Mesenchymal stem cell (in vitro differentiated cells and primary cell): Measurements from ENCODE around the gene CTCFL.

Source experiments
- DNase-seq: peaks from one replicate; pipeline ENCODE4 v3.0.0-alpha.2; 2013
- H2AFZ ChIP-seq: one replicate; pipeline ENCODE4 v1.6.1; 2013; ENCODE audit warnings: low read depth, mild to moderate bottlenecking, control low read depth, inconsistent platforms, low read length, moderate library complexity
- H2AK5ac ChIP-seq: 2 replicates; pipeline ENCODE4 v1.6.1; 2013; ENCODE audit warnings: low read length, moderate library complexity, mild to moderate bottlenecking, inconsistent platforms; ENCODE audit not compliant: severe bottlenecking
- H2BK120ac ChIP-seq: one replicate; pipeline ENCODE4 v1.6.1; 2013; ENCODE audit warnings: low read depth, mild to moderate bottlenecking, inconsistent platforms, low read length, moderate library complexity
- H2BK12ac ChIP-seq, 2 experiments: one replicate each; pipeline ENCODE4 v1.6.1; 2013; ENCODE audit warnings: inconsistent platforms in 2 of 2, low read length in 2 of 2, mild to moderate bottlenecking in 2 of 2, moderate library complexity in 2 of 2, control low read depth in 1 of 2
- H2BK15ac ChIP-seq: one replicate; pipeline ENCODE4 v1.6.1; 2013; ENCODE audit warnings: mild to moderate bottlenecking, low read depth, inconsistent platforms; ENCODE audit not compliant: poor library complexity, severe bottlenecking
- H2BK5ac ChIP-seq: 2 replicates; pipeline ENCODE4 v1.6.1; 2013; ENCODE audit warnings: low read depth, mild to moderate bottlenecking, low read length, control low read depth, inconsistent platforms; ENCODE audit not compliant: poor library complexity, severe bottlenecking
- H3K14ac ChIP-seq, 2 experiments: one replicate each; pipeline ENCODE4 v1.6.1; 2013; ENCODE audit warnings: inconsistent platforms in 2 of 2, low read length in 2 of 2, control low read depth in 1 of 2, mild to moderate bottlenecking in 1 of 2, moderate library complexity in 1 of 2
- H3K18ac ChIP-seq, 2 experiments: one replicate each; pipeline ENCODE4 v1.6.1; 2013; ENCODE audit warnings: inconsistent platforms in 2 of 2, low read length in 2 of 2, control low read depth in 1 of 2, low read depth in 1 of 2, mild to moderate bottlenecking in 1 of 2
- H3K23ac ChIP-seq, 2 experiments: one replicate each; pipeline ENCODE4 v1.6.1; 2013; ENCODE audit warnings: inconsistent platforms in 2 of 2, low read length in 2 of 2, mild to moderate bottlenecking in 2 of 2, moderate library complexity in 2 of 2, control low read depth in 1 of 2
- H3K27ac ChIP-seq: 2 replicates; pipeline ENCODE4 v1.5.1; 2013; ENCODE audit warnings: mild to moderate bottlenecking, moderate library complexity, low read length, control low read depth, inconsistent platforms; ENCODE audit not compliant: poor library complexity, severe bottlenecking
- H3K27me3 ChIP-seq, 2 experiments: 2 replicates each; pipeline versions ENCODE4 v1.6.1 to v1.7.0; 2013; ENCODE audit warnings: low read length in 2 of 2, mild to moderate bottlenecking in 2 of 2, moderate library complexity in 2 of 2, control low read depth in 1 of 2, inconsistent platforms in 1 of 2; ENCODE audit not compliant: control insufficient read depth in 1 of 2, insufficient read depth in 1 of 2
- H3K36me3 ChIP-seq, 2 experiments: 2 replicates each; pipeline versions ENCODE4 v1.6.1 to v1.7.0; 2013; ENCODE audit warnings: low read length in 2 of 2, control low read depth in 1 of 2, inconsistent platforms in 1 of 2, low read depth in 1 of 2, mild to moderate bottlenecking in 1 of 2; ENCODE audit not compliant: insufficient read depth in 2 of 2, control insufficient read depth in 1 of 2
- H3K4ac ChIP-seq, 2 experiments: one replicate each; pipeline ENCODE4 v1.6.1; 2013; ENCODE audit warnings: inconsistent platforms in 2 of 2, low read length in 2 of 2, mild to moderate bottlenecking in 2 of 2, moderate library complexity in 2 of 2, control low read depth in 1 of 2, low read depth in 1 of 2
- H3K4me1 ChIP-seq: 2 replicates; pipeline ENCODE4 v1.6.1; 2013; ENCODE audit warnings: low read depth, low read length, control low read depth; ENCODE audit not compliant: control insufficient read depth, insufficient read depth
- H3K4me2 ChIP-seq: 2 replicates; pipeline ENCODE4 v1.6.1; 2013; ENCODE audit warnings: low read length, mild to moderate bottlenecking, inconsistent platforms; ENCODE audit not compliant: poor library complexity, severe bottlenecking
- H3K4me3 ChIP-seq, 2 experiments: 2 replicates each; pipeline versions ENCODE4 v1.5.1 to v1.7.0; 2013; ENCODE audit warnings: low read length in 2 of 2, mild to moderate bottlenecking in 2 of 2, control low read depth in 1 of 2, low read depth in 1 of 2; ENCODE audit not compliant: insufficient read depth in 1 of 2
- H3K79me1 ChIP-seq: replicated peaks from 2 replicates; pipeline ENCODE4 v1.6.1; 2013; ENCODE audit warnings: mild to moderate bottlenecking, control low read depth, low read length, inconsistent platforms; ENCODE audit not compliant: poor library complexity, severe bottlenecking
- H3K9ac ChIP-seq: 2 replicates; pipeline ENCODE4 v1.7.0; 2013; ENCODE audit warnings: mild to moderate bottlenecking, low read length, moderate library complexity
- H3K9me3 ChIP-seq: 2 replicates; pipeline ENCODE4 v1.7.0; 2013; ENCODE audit warnings: mild to moderate bottlenecking, low read length; ENCODE audit not compliant: control insufficient read depth
- H4K8ac ChIP-seq: one replicate; pipeline ENCODE4 v1.6.1; 2013; ENCODE audit warnings: inconsistent platforms, mild to moderate bottlenecking, low read length, moderate library complexity
- H4K91ac ChIP-seq: one replicate; pipeline ENCODE4 v1.6.1; 2013; ENCODE audit warnings: mild to moderate bottlenecking, low read length, inconsistent platforms
- WGBS: methylation state at CpG from one replicate; pipeline ENCODE4 v1.1.7; 2013; ENCODE audit warnings: mixed read lengths; 5-methylcytosine and 5-hydroxymethylcytosine counted together

CTCFL gene

GRCh38 chr20:57536120-57536708, 11.3 kb upstream of the CTCFL start:
- no peak overlapping the region for H4K91ac ChIP-seq
- H3K4me3 ChIP-seq, result no peak overlapping the region
- no peak overlapping the region for H2BK5ac ChIP-seq
- H3K27ac ChIP-seq, result no peak overlapping the region
- no peaks in the 10 kb centered on the region for H3K4me1 ChIP-seq
- no peak for DNase-seq
- no peak overlapping the region for H2BK12ac ChIP-seq
- no peaks in the 10 kb centered on the region for H3K79me1 ChIP-seq
- no peak overlapping the region for H2AFZ ChIP-seq
- no peak overlapping the region for H3K4me2 ChIP-seq
- H3K27me3 ChIP-seq, result peaks cover 27 to 73% of the 10 kb centered on the region in 2 experiments
- WGBS, result 25% methylated on average over 3 of the region's 3 CpGs
- no peak overlapping the region for H3K18ac ChIP-seq
- H3K9ac ChIP-seq, result no peak overlapping the region
- H2BK15ac ChIP-seq, result no peak overlapping the region
- H4K8ac ChIP-seq, result no peak overlapping the region
- no peak overlapping the region for H3K14ac ChIP-seq
- H3K36me3 ChIP-seq, result no peaks in the 10 kb centered on the region
- no peak overlapping the region for H3K4ac ChIP-seq
- H3K9me3 ChIP-seq, result peaks cover 13% of the 10 kb centered on the region
- H2BK120ac ChIP-seq, result no peak overlapping the region
- H2AK5ac ChIP-seq, result no peak overlapping the region
- H3K23ac ChIP-seq, result no peak overlapping the region

GRCh38 chr20:57535297-57535696, 10.4 kb upstream of the CTCFL start:
- Histone ChIP-seq H3K4me3 (no peak overlapping the region), H3K14ac (no peak overlapping the region), H4K8ac (no peak overlapping the region), H2AFZ (no peak overlapping the region), H3K4ac (no peak overlapping the region), H4K91ac (no peak overlapping the region), H2AK5ac (no peak overlapping the region), H2BK120ac (no peak overlapping the region), H2BK15ac (no peak overlapping the region), H3K36me3 (no peaks in the 10 kb centered on the region), H3K9ac (no peak overlapping the region), H3K79me1 (no peaks in the 10 kb centered on the region), H3K4me2 (no peak overlapping the region), H3K4me1 (no peaks in the 10 kb centered on the region), H3K23ac (no peak overlapping the region), H2BK5ac (no peak overlapping the region), H3K27ac (no peak overlapping the region), H3K9me3 (peaks cover 13% of the 10 kb centered on the region), H3K18ac (no peak overlapping the region), H3K27me3 (peaks cover 18 to 74% of the 10 kb centered on the region in 2 experiments), H2BK12ac (no peak overlapping the region)
- no peak for DNase-seq
- WGBS, result 80% methylated on average over 5 of the region's 5 CpGs

GRCh38 chr20:57532104-57532503, 7.2 kb upstream of the CTCFL start:
- no CpG with 5 or more reads among the region's 2 CpGs for WGBS
- H3K27me3 ChIP-seq, result peaks cover 29 to 86% of the 10 kb centered on the region in 2 experiments

DNA sequence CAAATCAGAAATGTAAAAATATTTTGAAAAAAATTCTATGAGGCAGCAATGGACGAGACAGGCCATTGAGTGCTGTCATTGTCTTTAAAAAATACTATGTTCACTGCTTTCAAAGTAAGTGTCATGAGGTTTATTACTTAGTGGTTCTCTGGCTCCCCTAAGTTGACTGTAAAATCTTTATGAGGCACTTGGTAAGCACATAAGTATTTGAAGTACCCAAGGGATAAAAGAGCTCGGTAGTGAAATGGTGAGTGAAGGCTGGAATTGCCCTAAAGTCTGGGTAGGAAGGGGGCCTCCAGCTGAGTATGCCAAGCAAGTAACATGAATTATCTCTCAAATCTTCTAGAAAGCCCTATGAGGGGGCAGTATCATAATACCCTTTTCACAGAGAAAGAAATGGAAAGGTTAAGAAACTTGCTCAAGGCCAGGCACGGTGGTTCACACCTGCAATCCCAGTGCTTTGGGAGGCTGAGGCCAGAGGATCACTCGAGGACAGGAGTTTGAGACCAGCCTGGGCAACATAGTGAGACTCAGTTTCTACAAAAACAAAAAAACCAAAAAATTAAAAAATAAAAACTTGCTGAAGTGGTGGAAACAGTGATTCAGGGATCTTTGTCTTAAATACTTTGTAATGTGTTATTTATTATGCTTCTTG, 5.5 kb upstream of the CTCFL start:
- Histone ChIP-seq H3K4me1 (peaks cover 2% of the 10 kb centered on the region), H3K9me3 (peaks cover 2% of the 10 kb centered on the region), H3K18ac (no peak overlapping the region), H4K8ac (no peak overlapping the region), H3K4ac (no peak overlapping the region), H3K4me3 (no peak overlapping the region), H3K36me3 (no peaks in the 10 kb centered on the region), H4K91ac (no peak overlapping the region), H3K14ac (no peak overlapping the region), H3K9ac (no peak overlapping the region), H3K27ac (no peak overlapping the region), H3K4me2 (no peak overlapping the region), H2AFZ (no peak overlapping the region), H3K27me3 (peaks cover 29 to 71% of the 10 kb centered on the region in 2 experiments), H2BK120ac (no peak overlapping the region), H2BK5ac (no peak overlapping the region), H3K79me1 (no peaks in the 10 kb centered on the region), H2AK5ac (no peak overlapping the region), H3K23ac (no peak overlapping the region), H2BK15ac (no peak overlapping the region), H2BK12ac (no peak overlapping the region)
- no peak for DNase-seq
- 67% methylated on average over 4 of the region's 4 CpGs for WGBS

More at GRCh38 chr20:57532104-57532503, 7.2 kb upstream of the CTCFL start:
- no peak overlapping the region for H2AFZ ChIP-seq
- no peak overlapping the region for H2BK5ac ChIP-seq
- H3K4me2 ChIP-seq, result no peak overlapping the region
- H3K36me3 ChIP-seq, result no peaks in the 10 kb centered on the region
- no peak overlapping the region for H3K18ac ChIP-seq
- H2BK15ac ChIP-seq, result no peak overlapping the region
- H3K9me3 ChIP-seq, result peaks cover 2% of the 10 kb centered on the region
- no peak overlapping the region for H3K23ac ChIP-seq
- H2BK12ac ChIP-seq, result no peak overlapping the region
- no peaks in the 10 kb centered on the region for H3K79me1 ChIP-seq
- H3K4me1 ChIP-seq, result peaks cover 2% of the 10 kb centered on the region
- H2BK120ac ChIP-seq, result no peak overlapping the region
- no peak overlapping the region for H3K4ac ChIP-seq
- H2AK5ac ChIP-seq, result no peak overlapping the region
- H3K4me3 ChIP-seq, result no peak overlapping the region
- DNase-seq, result no peak
- no peak overlapping the region for H3K9ac ChIP-seq
- H3K27ac ChIP-seq, result no peak overlapping the region
- H4K91ac ChIP-seq, result no peak overlapping the region
- H3K14ac ChIP-seq, result no peak overlapping the region
- no peak overlapping the region for H4K8ac ChIP-seq
